ENCODE data around the gene CCR6.

The CCR6 gene
- long read RNA-seq = 0 reads

- TF ChIP-seq POLR2AphosphoS5 (IDR thresholded peaks at IDR 0.05; ENCODE audit: low read depth) (no peak), SPI1 (IDR thresholded peaks at IDR 0.05; ENCODE audit: borderline replicate concordance, low read depth) (no peak), CTCF (IDR thresholded peaks at IDR 0.05; ENCODE audit: insufficient read depth, low read length) (no peak), REST (IDR thresholded peaks at IDR 0.05; ENCODE audit: insufficient replicate concordance, low read depth) (no peak), GABPA (IDR thresholded peaks at IDR 0.05; ENCODE audit: low read depth) (no peak)
- no peak for DNase-seq (ENCODE audit: low read depth in 1 of 2, low spot score in 1 of 2)
- H3K4me3 ChIP-seq (replicated peaks; ENCODE audit: insufficient read depth, low read length) = no peak within 1 kb of the TSS
- no peak within 1 kb of the TSS for H3K27ac ChIP-seq (replicated peaks)
- H3K27me3 ChIP-seq (ENCODE audit: insufficient read depth, poor library complexity, severe bottlenecking) = no peaks in the 10 kb centered on the region
Observed at GRCh38 chr6:167122827-167123657, at the start of gene CCR6. Gene CCR6 (plus strand): TSS chr6:167123096. CDS start chr6:167136135, 13,039 bp downstream.

- H3K27me3 ChIP-seq (ENCODE audit: insufficient read depth, poor library complexity, severe bottlenecking) = no peaks in the 10 kb centered on the region
- H3K27ac ChIP-seq (replicated peaks) = no peak overlapping the region
- no peak overlapping the region for H3K4me3 ChIP-seq (replicated peaks; ENCODE audit: insufficient read depth, low read length)
- TF ChIP-seq SPI1 (IDR thresholded peaks at IDR 0.05; ENCODE audit: borderline replicate concordance, low read depth) (peak; percentile 89), CTCF (IDR thresholded peaks at IDR 0.05; ENCODE audit: insufficient read depth, low read length) (no peak)
- no peak for DNase-seq (ENCODE audit: low read depth in 1 of 2, low spot score in 1 of 2)
Observed at GRCh38 chr6:167073679-167074274, 49.1 kb upstream of the CCR6 start.

GRCh38 chr6:167077241-167077932 lies 45.5 kb upstream of the CCR6 start:
- H3K4me3 ChIP-seq (replicated peaks; ENCODE audit: insufficient read depth, low read length) = no peak overlapping the region
- TF ChIP-seq SPI1 (IDR thresholded peaks at IDR 0.05; ENCODE audit: borderline replicate concordance, low read depth) (no peak), GABPA (IDR thresholded peaks at IDR 0.05; ENCODE audit: low read depth) (no peak), POLR2AphosphoS5 (IDR thresholded peaks at IDR 0.05; ENCODE audit: low read depth) (no peak), REST (IDR thresholded peaks at IDR 0.05; ENCODE audit: insufficient replicate concordance, low read depth) (no peak), CTCF (IDR thresholded peaks at IDR 0.05; ENCODE audit: insufficient read depth, low read length) (no peak)
- H3K27ac ChIP-seq (replicated peaks) = no peak overlapping the region
- no peak for DNase-seq (ENCODE audit: low read depth in 1 of 2, low spot score in 1 of 2)
- H3K27me3 ChIP-seq (ENCODE audit: insufficient read depth, poor library complexity, severe bottlenecking) = no peaks in the 10 kb centered on the region
